H1 (cell line): ENCODE data around the gene CDH2. TPM values are rescaled to one million over a fixed set of nuclear protein-coding genes. Genes with fewer than 3 reads are reported as not detected.

Experiments
- BRCA1 ChIP-seq: IDR thresholded peaks from 2 replicates; pipeline ENCODE4 v1.6.1; 2012; ENCODE audit warnings: low read depth, low read length, improper control_type of control experiment
- CHD1 ChIP-seq: IDR thresholded peaks from 2 replicates; pipeline ENCODE4 v1.6.1; 2012; ENCODE audit warnings: low read depth, low read length, improper control_type of control experiment
- CHD2 ChIP-seq: IDR thresholded peaks from 2 replicates; pipeline ENCODE4 v1.6.1; 2012; ENCODE audit warnings: low read length, improper control_type of control experiment
- GABPA ChIP-seq: IDR thresholded peaks from 2 replicates; pipeline ENCODE4 v1.6.1; 2011; ENCODE audit warnings: mild to moderate bottlenecking, low read length, moderate library complexity, borderline replicate concordance; ENCODE audit not compliant: insufficient read depth
- JUND ChIP-seq: IDR thresholded peaks from 2 replicates; pipeline ENCODE4 v1.6.1; 2011; ENCODE audit warnings: mild to moderate bottlenecking, improper control_type of control experiment, low read length
- KDM5A ChIP-seq: fragments of 200-600 bp; IDR thresholded peaks from 2 replicates; pipeline ENCODE4 v1.7.1; 2012; ENCODE audit warnings: mild to moderate bottlenecking, low read length, inconsistent platforms, mixed read lengths
- NANOG ChIP-seq: IDR thresholded peaks from 2 replicates; pipeline ENCODE4 v1.6.1; 2011; ENCODE audit warnings: low read length, low read depth, mild to moderate bottlenecking, inconsistent platforms; ENCODE audit not compliant: insufficient read depth, poor library complexity, severe bottlenecking
- NRF1 ChIP-seq: IDR thresholded peaks from 2 replicates; pipeline ENCODE4 v1.6.1; 2011; ENCODE audit warnings: mild to moderate bottlenecking, low read depth, low read length, improper control_type of control experiment
- SIX5 ChIP-seq: IDR thresholded peaks from 2 replicates; pipeline ENCODE4 v1.6.1; 2011; ENCODE audit warnings: mild to moderate bottlenecking, low read depth, low read length
- TAF1 ChIP-seq: IDR thresholded peaks from 2 replicates; pipeline ENCODE4 v1.6.1; 2011; ENCODE audit warnings: mild to moderate bottlenecking, low read depth, low read length
- polyA plus RNA-seq, 7 experiments: library from polyadenylated mRNA; depleted of rRNA in 3 of 7; stranded (reverse) in 5 of 7; unstranded in 2 of 7; fragments of >200 nt in 5 of 7; fragments of 200-250 nt in 2 of 7; gene quantifications; 1 replicate in 5 of 7; 2 replicates in 1 of 7; 4 replicates in 1 of 7; pipeline versions ENCODE4 v1.2.1 to v1.2.3, GENCODE V29; 2011 to 2013; ENCODE audit warnings: missing spikeins in 2 of 7, mixed read lengths in 2 of 7
- total RNA-seq: library from RNA; stranded (reverse); fragmentation: NEBNext Ultra II Directional; extraction: Animal tissue kit (Norgen Biotek cat#: 25700); gene quantifications from 2 replicates; pipeline ENCODE4 v1.2.1, GENCODE V29; 2021
- TF ChIP-seq, protein P1 (sequence below): fragments of 300-600 bp; sonication (generic); IDR thresholded peaks from 2 replicates; pipeline ENCODE4 v1.7.1; 2012; ENCODE audit warnings: low read length, moderate library complexity, mild to moderate bottlenecking, inconsistent platforms; ENCODE audit not compliant: insufficient replicate concordance
- TF ChIP-seq, protein P2 (sequence below): IDR thresholded peaks from 2 replicates; pipeline ENCODE4 v1.6.1; 2011; ENCODE audit warnings: low read length, improper control_type of control experiment

CDH2 gene
- total and polyA plus RNA-seq, 2 of the 8 experiments (the other 6 are each of a cell fraction or from before 2014, with no cell fraction given), result 15.0 to 56.5 TPM

DNA sequence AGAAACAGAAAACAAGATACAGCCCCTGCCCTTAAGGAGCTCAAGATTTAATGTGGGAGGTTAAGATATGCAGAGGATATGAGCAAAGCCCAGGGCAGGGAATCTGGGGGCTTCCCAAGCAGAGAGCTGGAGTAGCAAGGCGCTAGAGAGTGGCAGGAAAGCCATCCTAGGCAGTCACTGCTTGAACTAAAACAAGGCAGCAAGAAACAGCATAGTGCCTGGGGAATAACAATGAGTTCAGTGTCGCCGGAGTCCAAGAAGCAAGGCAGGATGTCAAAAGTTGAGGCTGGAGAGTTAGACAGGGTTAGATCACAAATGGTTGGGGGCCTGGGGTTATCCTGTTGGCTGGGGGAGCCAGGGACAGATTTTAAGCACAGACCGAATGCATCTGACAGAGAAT is 24.6 kb downstream of the CDH2 start (continued):
- TF ChIP-seq, protein P1, sequence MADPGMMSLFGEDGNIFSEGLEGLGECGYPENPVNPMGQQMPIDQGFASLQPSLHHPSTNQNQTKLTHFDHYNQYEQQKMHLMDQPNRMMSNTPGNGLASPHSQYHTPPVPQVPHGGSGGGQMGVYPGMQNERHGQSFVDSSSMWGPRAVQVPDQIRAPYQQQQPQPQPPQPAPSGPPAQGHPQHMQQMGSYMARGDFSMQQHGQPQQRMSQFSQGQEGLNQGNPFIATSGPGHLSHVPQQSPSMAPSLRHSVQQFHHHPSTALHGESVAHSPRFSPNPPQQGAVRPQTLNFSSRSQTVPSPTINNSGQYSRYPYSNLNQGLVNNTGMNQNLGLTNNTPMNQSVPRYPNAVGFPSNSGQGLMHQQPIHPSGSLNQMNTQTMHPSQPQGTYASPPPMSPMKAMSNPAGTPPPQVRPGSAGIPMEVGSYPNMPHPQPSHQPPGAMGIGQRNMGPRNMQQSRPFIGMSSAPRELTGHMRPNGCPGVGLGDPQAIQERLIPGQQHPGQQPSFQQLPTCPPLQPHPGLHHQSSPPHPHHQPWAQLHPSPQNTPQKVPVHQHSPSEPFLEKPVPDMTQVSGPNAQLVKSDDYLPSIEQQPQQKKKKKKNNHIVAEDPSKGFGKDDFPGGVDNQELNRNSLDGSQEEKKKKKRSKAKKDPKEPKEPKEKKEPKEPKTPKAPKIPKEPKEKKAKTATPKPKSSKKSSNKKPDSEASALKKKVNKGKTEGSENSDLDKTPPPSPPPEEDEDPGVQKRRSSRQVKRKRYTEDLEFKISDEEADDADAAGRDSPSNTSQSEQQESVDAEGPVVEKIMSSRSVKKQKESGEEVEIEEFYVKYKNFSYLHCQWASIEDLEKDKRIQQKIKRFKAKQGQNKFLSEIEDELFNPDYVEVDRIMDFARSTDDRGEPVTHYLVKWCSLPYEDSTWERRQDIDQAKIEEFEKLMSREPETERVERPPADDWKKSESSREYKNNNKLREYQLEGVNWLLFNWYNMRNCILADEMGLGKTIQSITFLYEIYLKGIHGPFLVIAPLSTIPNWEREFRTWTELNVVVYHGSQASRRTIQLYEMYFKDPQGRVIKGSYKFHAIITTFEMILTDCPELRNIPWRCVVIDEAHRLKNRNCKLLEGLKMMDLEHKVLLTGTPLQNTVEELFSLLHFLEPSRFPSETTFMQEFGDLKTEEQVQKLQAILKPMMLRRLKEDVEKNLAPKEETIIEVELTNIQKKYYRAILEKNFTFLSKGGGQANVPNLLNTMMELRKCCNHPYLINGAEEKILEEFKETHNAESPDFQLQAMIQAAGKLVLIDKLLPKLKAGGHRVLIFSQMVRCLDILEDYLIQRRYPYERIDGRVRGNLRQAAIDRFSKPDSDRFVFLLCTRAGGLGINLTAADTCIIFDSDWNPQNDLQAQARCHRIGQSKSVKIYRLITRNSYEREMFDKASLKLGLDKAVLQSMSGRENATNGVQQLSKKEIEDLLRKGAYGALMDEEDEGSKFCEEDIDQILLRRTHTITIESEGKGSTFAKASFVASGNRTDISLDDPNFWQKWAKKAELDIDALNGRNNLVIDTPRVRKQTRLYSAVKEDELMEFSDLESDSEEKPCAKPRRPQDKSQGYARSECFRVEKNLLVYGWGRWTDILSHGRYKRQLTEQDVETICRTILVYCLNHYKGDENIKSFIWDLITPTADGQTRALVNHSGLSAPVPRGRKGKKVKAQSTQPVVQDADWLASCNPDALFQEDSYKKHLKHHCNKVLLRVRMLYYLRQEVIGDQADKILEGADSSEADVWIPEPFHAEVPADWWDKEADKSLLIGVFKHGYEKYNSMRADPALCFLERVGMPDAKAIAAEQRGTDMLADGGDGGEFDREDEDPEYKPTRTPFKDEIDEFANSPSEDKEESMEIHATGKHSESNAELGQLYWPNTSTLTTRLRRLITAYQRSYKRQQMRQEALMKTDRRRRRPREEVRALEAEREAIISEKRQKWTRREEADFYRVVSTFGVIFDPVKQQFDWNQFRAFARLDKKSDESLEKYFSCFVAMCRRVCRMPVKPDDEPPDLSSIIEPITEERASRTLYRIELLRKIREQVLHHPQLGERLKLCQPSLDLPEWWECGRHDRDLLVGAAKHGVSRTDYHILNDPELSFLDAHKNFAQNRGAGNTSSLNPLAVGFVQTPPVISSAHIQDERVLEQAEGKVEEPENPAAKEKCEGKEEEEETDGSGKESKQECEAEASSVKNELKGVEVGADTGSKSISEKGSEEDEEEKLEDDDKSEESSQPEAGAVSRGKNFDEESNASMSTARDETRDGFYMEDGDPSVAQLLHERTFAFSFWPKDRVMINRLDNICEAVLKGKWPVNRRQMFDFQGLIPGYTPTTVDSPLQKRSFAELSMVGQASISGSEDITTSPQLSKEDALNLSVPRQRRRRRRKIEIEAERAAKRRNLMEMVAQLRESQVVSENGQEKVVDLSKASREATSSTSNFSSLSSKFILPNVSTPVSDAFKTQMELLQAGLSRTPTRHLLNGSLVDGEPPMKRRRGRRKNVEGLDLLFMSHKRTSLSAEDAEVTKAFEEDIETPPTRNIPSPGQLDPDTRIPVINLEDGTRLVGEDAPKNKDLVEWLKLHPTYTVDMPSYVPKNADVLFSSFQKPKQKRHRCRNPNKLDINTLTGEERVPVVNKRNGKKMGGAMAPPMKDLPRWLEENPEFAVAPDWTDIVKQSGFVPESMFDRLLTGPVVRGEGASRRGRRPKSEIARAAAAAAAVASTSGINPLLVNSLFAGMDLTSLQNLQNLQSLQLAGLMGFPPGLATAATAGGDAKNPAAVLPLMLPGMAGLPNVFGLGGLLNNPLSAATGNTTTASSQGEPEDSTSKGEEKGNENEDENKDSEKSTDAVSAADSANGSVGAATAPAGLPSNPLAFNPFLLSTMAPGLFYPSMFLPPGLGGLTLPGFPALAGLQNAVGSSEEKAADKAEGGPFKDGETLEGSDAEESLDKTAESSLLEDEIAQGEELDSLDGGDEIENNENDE, result no peak
- TF ChIP-seq NANOG, result no peak
- TF ChIP-seq CHD2, result no peak
- no peak for TF ChIP-seq JUND
- no peak for TF ChIP-seq NRF1
- TF ChIP-seq TAF1, result no peak
- TF ChIP-seq, protein P2, sequence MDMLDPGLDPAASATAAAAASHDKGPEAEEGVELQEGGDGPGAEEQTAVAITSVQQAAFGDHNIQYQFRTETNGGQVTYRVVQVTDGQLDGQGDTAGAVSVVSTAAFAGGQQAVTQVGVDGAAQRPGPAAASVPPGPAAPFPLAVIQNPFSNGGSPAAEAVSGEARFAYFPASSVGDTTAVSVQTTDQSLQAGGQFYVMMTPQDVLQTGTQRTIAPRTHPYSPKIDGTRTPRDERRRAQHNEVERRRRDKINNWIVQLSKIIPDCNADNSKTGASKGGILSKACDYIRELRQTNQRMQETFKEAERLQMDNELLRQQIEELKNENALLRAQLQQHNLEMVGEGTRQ, result no peak
- TF ChIP-seq KDM5A, result no peak
- no peak for TF ChIP-seq CHD1
- no peak for TF ChIP-seq SIX5
- no peak for TF ChIP-seq GABPA
- no peak for TF ChIP-seq BRCA1
